Measurements from ENCODE around the gene AGAP3.

DNA sequence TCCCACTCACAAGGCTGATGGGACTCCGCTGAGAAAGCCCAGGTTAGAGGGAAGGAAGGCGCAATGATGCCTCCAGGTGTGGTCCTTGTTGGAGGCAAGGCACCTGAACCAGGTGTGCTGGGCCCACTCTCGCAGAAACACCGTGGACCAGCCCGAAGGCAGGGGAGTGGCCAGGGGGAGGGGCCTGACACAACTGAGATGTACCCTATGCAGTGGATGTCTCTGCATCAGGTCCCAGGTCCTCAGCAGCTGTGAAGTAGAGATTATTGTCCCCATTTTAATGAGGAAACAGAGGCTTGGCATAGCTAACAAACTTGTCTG, 49.2 kb downstream of the AGAP3 start:
- TF ChIP-seq, protein P1, sequence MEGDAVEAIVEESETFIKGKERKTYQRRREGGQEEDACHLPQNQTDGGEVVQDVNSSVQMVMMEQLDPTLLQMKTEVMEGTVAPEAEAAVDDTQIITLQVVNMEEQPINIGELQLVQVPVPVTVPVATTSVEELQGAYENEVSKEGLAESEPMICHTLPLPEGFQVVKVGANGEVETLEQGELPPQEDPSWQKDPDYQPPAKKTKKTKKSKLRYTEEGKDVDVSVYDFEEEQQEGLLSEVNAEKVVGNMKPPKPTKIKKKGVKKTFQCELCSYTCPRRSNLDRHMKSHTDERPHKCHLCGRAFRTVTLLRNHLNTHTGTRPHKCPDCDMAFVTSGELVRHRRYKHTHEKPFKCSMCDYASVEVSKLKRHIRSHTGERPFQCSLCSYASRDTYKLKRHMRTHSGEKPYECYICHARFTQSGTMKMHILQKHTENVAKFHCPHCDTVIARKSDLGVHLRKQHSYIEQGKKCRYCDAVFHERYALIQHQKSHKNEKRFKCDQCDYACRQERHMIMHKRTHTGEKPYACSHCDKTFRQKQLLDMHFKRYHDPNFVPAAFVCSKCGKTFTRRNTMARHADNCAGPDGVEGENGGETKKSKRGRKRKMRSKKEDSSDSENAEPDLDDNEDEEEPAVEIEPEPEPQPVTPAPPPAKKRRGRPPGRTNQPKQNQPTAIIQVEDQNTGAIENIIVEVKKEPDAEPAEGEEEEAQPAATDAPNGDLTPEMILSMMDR (IDR thresholded peaks at IDR 0.05) = no peak
- no peak for TF ChIP-seq POLR2A (IDR thresholded peaks at IDR 0.05)
